Activated T-helper 1 cell treated with Interleukin-2 at 50 U/mL for 16 hours (primary cell): ENCODE data around the gene ZNF354B.

Experiments used
- DNase-seq: peaks from one replicate; pipeline ENCODE4 v3.0.0-alpha.2; 2020; ENCODE audit warnings: low read depth

Gene ZNF354B

GRCh38 chr5:178883815-178884430 lies 24.2 kb downstream of the ZNF354B start:
- DNase-seq = no peak

- DNase-seq = peak; percentile 4
Observed at GRCh38 chr5:178895615-178896571, 36.1 kb downstream of the ZNF354B start, which contains the start of gene ZFP2. TSS of gene ZFP2 (plus strand) at chr5:178895913. CDS start at chr5:178931314, 35,401 bp downstream.

- no peak for DNase-seq
Observed at GRCh38 chr5:178899289-178899688, 39.5 kb downstream of the ZNF354B start.

- no peak for DNase-seq
Observed at GRCh38 chr5:178902849-178903248, 43.1 kb downstream of the ZNF354B start.

GRCh38 chr5:178931846-178932760 lies 72.3 kb downstream of the ZNF354B start:
- no peak for DNase-seq
